Panc1 (cell line): Measurements from ENCODE around the gene RNF11. TPM values are rescaled to one million over a fixed set of nuclear protein-coding genes. Genes with fewer than 3 reads are reported as not detected.

Experiments
- ATAC-seq: fragments of 200-7000 bp; cut with Tn5 transposase; 2 replicates; pipeline ENCODE4 v1.9.1; 2020; ENCODE audit warnings: mild to moderate bottlenecking, moderate library complexity
- BruUV-seq: library from RNA; stranded (reverse); fragments of 400-500 nt; replicated peaks from 2 replicates; lab custom pipeline; 2021; lab: Mats Ljungman, UMichigan
- CTCF ChIA-PET: fragments of 300-600 bp; sonication (Branson Sonifier 250); formaldehyde crosslinking; loops from one replicate; lab custom pipeline; 2022; ENCODE audit warnings: antibody characterized with exemption; lab: Charles Lee
- POLR2A ChIA-PET: fragments of 300-600 bp; sonication (Branson Sonifier 250); formaldehyde crosslinking; loops from one replicate; lab custom pipeline; 2022; ENCODE audit warnings: antibody characterized with exemption; lab: Charles Lee
- DNase-seq: peaks from one replicate; pipeline ENCODE4 v3.0.0-alpha.2; 2010; ENCODE audit warnings: low read depth, low spot score
- H3K27ac ChIP-seq: 2 replicates; pipeline ENCODE4 v1.5.1; 2011; ENCODE audit warnings: mild to moderate bottlenecking, low read length, inconsistent platforms
- H3K27me3 ChIP-seq: fragments of 200-500 bp; sonication (Bioruptor generic); 2 replicates; pipeline ENCODE4 v1.6.0; 2014; ENCODE audit warnings: low read length, inconsistent platforms; ENCODE audit not compliant: control insufficient read depth, insufficient read depth
- H3K36me3 ChIP-seq: fragments of 200-500 bp; sonication (Bioruptor generic); 2 replicates; pipeline ENCODE4 v1.5.1; 2014; ENCODE audit warnings: inconsistent platforms, mild to moderate bottlenecking, low read length, moderate library complexity; ENCODE audit not compliant: control insufficient read depth, insufficient read depth
- H3K4me1 ChIP-seq: 2 replicates; pipeline ENCODE4 v1.5.1; 2011; ENCODE audit warnings: inconsistent platforms, mild to moderate bottlenecking, low read length, moderate library complexity; ENCODE audit not compliant: control insufficient read depth, insufficient read depth
- H3K4me3 ChIP-seq, 2 experiments: 2 replicates each; pipeline ENCODE4 v1.5.1; 2011 to 2012; ENCODE audit warnings: low read depth in 2 of 2, low read length in 2 of 2, mild to moderate bottlenecking in 2 of 2, inconsistent platforms in 1 of 2, moderate library complexity in 1 of 2
- H3K9me3 ChIP-seq: fragments of 200-500 bp; sonication (Bioruptor generic); 2 replicates; pipeline ENCODE4 v1.5.1; 2014; ENCODE audit warnings: low read depth, mild to moderate bottlenecking, inconsistent platforms, low read length, moderate library complexity; ENCODE audit not compliant: control insufficient read depth, insufficient read depth
- POLR2AphosphoS5 ChIP-seq: IDR thresholded peaks from 2 replicates; pipeline ENCODE4 v1.6.1; 2012; ENCODE audit warnings: mild to moderate bottlenecking, low read depth, low read length, moderate library complexity
- SIN3A ChIP-seq: IDR thresholded peaks from 2 replicates; pipeline ENCODE4 v1.6.1; 2012; ENCODE audit warnings: low read depth, mild to moderate bottlenecking, low read length, moderate library complexity, borderline replicate concordance; ENCODE audit not compliant: insufficient read depth
- TCF7L2 ChIP-seq: IDR thresholded peaks from 2 replicates; pipeline ENCODE4 v1.6.1; 2011; ENCODE audit warnings: mild to moderate bottlenecking, low read depth, low read length, inconsistent platforms
- in situ Hi-C: cut with HindIII; loops from 2 replicates; pipeline ENCODE4 v1.10.0; 2016; ENCODE audit warnings: low sequenced_read_pairs, low pct_unique_long_range_greater_than_20kb
- intact Hi-C: fragments of 100-400 bp; cut with micrococcal nuclease; formaldehyde crosslinking; loops from one replicate; pipeline ENCODE4 v1.10.0; 2022; ENCODE audit not compliant: unreplicated experiment
- total RNA-seq: library from RNA; stranded (reverse); gene quantifications from one replicate; pipeline ENCODE4 v1.2.1, GENCODE V29; 2021; ENCODE audit not compliant: unreplicated experiment
- TF ChIP-seq, protein P1 (sequence below), 2 experiments: IDR thresholded peaks; 2 replicates each; pipeline ENCODE4 v1.6.1; 2011 to 2012; ENCODE audit warnings: low read depth in 2 of 2, control low read depth in 1 of 2, low read length in 1 of 2, mild to moderate bottlenecking in 1 of 2, moderate library complexity in 1 of 2; ENCODE audit not compliant: insufficient read depth in 1 of 2
- TF ChIP-seq, protein P2 (sequence below): fragments of 450-650 bp; IDR thresholded peaks from 2 replicates; pipeline ENCODE4 v1.5.1; 2017; ENCODE audit warnings: mild to moderate bottlenecking

Gene RNF11
- total RNA-seq, 1 experiment from 2014 or later, result 86.0 TPM

DNA sequence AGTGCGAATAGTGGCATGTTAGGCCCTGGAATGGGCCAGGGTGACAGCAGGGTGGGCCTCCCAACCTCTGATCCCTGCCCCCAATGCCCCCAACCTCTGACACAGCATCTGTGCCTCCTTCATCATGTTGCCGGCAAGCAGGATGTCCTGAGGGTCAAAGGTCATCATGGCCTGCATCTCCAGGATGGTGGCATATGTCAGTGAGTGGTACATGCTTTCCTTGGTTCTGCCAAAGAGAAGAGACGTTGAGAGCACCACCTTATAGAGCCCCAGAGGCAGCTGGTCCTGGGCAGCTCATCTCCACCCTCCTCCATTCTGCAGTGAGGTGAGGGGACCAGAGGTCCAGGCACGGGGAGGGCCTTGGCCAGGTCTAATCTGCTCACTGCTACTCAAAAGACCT lies 76.6 kb downstream of the RNF11 start:
- no peaks in the 10 kb centered on the region for H3K9me3 ChIP-seq
- TF ChIP-seq POLR2AphosphoS5, result no peak
- TF ChIP-seq, protein P1, sequence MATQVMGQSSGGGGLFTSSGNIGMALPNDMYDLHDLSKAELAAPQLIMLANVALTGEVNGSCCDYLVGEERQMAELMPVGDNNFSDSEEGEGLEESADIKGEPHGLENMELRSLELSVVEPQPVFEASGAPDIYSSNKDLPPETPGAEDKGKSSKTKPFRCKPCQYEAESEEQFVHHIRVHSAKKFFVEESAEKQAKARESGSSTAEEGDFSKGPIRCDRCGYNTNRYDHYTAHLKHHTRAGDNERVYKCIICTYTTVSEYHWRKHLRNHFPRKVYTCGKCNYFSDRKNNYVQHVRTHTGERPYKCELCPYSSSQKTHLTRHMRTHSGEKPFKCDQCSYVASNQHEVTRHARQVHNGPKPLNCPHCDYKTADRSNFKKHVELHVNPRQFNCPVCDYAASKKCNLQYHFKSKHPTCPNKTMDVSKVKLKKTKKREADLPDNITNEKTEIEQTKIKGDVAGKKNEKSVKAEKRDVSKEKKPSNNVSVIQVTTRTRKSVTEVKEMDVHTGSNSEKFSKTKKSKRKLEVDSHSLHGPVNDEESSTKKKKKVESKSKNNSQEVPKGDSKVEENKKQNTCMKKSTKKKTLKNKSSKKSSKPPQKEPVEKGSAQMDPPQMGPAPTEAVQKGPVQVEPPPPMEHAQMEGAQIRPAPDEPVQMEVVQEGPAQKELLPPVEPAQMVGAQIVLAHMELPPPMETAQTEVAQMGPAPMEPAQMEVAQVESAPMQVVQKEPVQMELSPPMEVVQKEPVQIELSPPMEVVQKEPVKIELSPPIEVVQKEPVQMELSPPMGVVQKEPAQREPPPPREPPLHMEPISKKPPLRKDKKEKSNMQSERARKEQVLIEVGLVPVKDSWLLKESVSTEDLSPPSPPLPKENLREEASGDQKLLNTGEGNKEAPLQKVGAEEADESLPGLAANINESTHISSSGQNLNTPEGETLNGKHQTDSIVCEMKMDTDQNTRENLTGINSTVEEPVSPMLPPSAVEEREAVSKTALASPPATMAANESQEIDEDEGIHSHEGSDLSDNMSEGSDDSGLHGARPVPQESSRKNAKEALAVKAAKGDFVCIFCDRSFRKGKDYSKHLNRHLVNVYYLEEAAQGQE (IDR thresholded peaks at IDR 0.05; ENCODE audit: insufficient read depth in 1 of 2, low read depth in 2 of 2, low read length in 1 of 2), result no peak
- no peak for TF ChIP-seq TCF7L2
- no peak for TF ChIP-seq SIN3A
- TF ChIP-seq, protein P2, sequence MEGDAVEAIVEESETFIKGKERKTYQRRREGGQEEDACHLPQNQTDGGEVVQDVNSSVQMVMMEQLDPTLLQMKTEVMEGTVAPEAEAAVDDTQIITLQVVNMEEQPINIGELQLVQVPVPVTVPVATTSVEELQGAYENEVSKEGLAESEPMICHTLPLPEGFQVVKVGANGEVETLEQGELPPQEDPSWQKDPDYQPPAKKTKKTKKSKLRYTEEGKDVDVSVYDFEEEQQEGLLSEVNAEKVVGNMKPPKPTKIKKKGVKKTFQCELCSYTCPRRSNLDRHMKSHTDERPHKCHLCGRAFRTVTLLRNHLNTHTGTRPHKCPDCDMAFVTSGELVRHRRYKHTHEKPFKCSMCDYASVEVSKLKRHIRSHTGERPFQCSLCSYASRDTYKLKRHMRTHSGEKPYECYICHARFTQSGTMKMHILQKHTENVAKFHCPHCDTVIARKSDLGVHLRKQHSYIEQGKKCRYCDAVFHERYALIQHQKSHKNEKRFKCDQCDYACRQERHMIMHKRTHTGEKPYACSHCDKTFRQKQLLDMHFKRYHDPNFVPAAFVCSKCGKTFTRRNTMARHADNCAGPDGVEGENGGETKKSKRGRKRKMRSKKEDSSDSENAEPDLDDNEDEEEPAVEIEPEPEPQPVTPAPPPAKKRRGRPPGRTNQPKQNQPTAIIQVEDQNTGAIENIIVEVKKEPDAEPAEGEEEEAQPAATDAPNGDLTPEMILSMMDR, result no peak
- no peaks in the 10 kb centered on the region for H3K27me3 ChIP-seq
- in situ Hi-C loops, result no loop called here
- H3K36me3 ChIP-seq, result no peaks in the 10 kb centered on the region
- intact Hi-C loops, result no loop called here
- CTCF ChIA-PET, result no interaction called here
- H3K4me1 ChIP-seq, result peaks cover 10% of the 10 kb centered on the region
- no peak overlapping the region for H3K4me3 ChIP-seq
- ATAC-seq (no peak), DNase-seq (no peak)
- POLR2A ChIA-PET, result no interaction called here
- no TSS peak for BruUV-seq
- no peak overlapping the region for H3K27ac ChIP-seq

DNA sequence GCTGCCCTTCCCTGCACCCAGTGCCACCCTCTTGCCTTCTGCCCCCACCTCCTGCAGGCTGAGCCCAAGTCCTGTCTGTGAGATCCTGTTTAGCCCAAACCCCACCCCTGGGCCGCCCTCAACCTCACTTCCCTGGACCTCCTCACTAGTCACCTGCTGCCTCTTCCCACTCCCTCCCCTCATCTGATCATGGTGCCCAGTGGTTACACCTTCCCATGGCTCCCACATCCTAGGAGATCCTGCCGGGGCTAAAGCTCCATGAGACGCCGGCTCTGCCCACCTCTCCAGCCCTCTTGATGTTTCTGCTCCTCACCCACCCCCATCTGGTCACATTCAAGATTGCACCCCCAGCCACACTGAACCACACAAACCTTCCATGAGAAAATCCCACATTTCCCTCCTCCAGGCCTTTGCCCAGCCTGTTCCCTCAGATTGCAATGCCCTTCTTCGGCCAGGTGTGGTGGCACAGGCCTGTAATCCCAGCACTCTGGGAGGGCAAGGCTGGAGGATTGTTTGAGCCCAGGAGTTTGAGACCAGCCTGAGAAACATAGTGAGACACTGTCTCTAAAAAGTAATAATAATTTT lies 77.3 kb downstream of the RNF11 start:
- ATAC-seq, result peak; percentile 58; the same call in 1 of the 2 replicates
- intact Hi-C loops, result no loop called here
- no peak overlapping the region for H3K27ac ChIP-seq

More for the DNA sequence above, 77.3 kb downstream of the RNF11 start:
- no peak for DNase-seq
- TF ChIP-seq TCF7L2, result no peak
- TF ChIP-seq SIN3A, result no peak
- no peak for TF ChIP-seq POLR2AphosphoS5
- TF ChIP-seq, protein P2, result no peak; the same call in 1 of the 2 replicates
- TF ChIP-seq, protein P1 (IDR thresholded peaks at IDR 0.05; ENCODE audit: insufficient read depth in 1 of 2, low read depth in 2 of 2, low read length in 1 of 2), result no peak
- Histone ChIP-seq H3K27me3 (no peaks in the 10 kb centered on the region), H3K9me3 (no peaks in the 10 kb centered on the region), H3K36me3 (no peaks in the 10 kb centered on the region), H3K4me3 (no peak overlapping the region), H3K4me1 (peaks cover 10% of the 10 kb centered on the region)
- BruUV-seq, result no TSS peak
- ChIA-PET CTCF (no interaction called here), POLR2A (no interaction called here)
- in situ Hi-C loops, result no loop called here
